HepG2 (cell line): ENCODE data around the gene POLR1C. TPM values are rescaled to one million over a fixed set of nuclear protein-coding genes. Genes with fewer than 3 reads are reported as not detected.

Experiments
- ATAC-seq: fragments of 200-7000 bp; cut with Tn5 transposase; 3 replicates; pipeline ENCODE4 v1.9.1; 2020; ENCODE audit warnings: mild to moderate bottlenecking, moderate library complexity
- BruUV-seq: library from RNA; stranded (reverse); fragments of 400-500 nt; replicated peaks from 2 replicates; lab custom pipeline; 2021; lab: Mats Ljungman, UMichigan
- CTCF ChIA-PET: fragments of 300-600 bp; formaldehyde crosslinking; extraction: SDS; loops from one replicate; lab custom pipeline; 2021; ENCODE audit warnings: low total read pairs, inconsistent platforms, low intra/inter-chr PET ratio; lab: Yijun Ruan, JAX
- POLR2A ChIA-PET: fragments of 350-600 bp; sonication (Branson Sonifier 250); formaldehyde crosslinking; loops from one replicate; lab custom pipeline; 2020; ENCODE audit warnings: antibody characterized with exemption, inconsistent platforms; lab: Yijun Ruan, JAX
- DNase-seq: peaks from one replicate; pipeline ENCODE4 v3.0.0-alpha.2; 2015; ENCODE audit warnings: low spot score
- FAIRE-seq: peaks from 3 replicates; lab custom pipeline; 2011; peaks lifted over from hg19 to GRCh38; lab: Jason Lieb, UNC
- H2AFZ ChIP-seq: one replicate; pipeline ENCODE4 v1.6.1; 2011; ENCODE audit warnings: low read length, inconsistent platforms
- H3K27ac ChIP-seq: fragments of 300-600 bp; 3 replicates; pipeline ENCODE4 v1.8.0; 2011; ENCODE audit warnings: mixed run types, mild to moderate bottlenecking, mixed read lengths, low read length, inconsistent platforms; ENCODE audit not compliant: insufficient read depth; ENCODE audit errors: extremely low read length
- H3K27me3 ChIP-seq, 2 experiments: fragments of 200-600 bp in 1 of 2; 2 replicates in 1 of 2; 3 replicates in 1 of 2; pipeline versions ENCODE4 v1.6.0 to v1.8.0; 2011; ENCODE audit warnings: low read length in 2 of 2, mild to moderate bottlenecking in 2 of 2, moderate library complexity in 2 of 2, inconsistent platforms in 1 of 2; ENCODE audit not compliant: insufficient read depth in 2 of 2, control insufficient read depth in 1 of 2
- H3K36me3 ChIP-seq, 2 experiments: fragments of 200-600 bp in 1 of 2; replicated peaks in 1 of 2; 2 replicates in 1 of 2; 3 replicates in 1 of 2; pipeline versions ENCODE4 v1.5.1 to v1.8.0; 2011; ENCODE audit warnings: low read length in 2 of 2, inconsistent platforms in 1 of 2; ENCODE audit not compliant: insufficient read depth in 2 of 2, control insufficient read depth in 1 of 2
- H3K4me1 ChIP-seq: 2 replicates; pipeline ENCODE4 v1.5.1; 2012; ENCODE audit warnings: low read length, inconsistent platforms; ENCODE audit not compliant: insufficient read depth
- H3K4me2 ChIP-seq: 2 replicates; pipeline ENCODE4 v1.6.0; 2011; ENCODE audit warnings: low read depth, low read length, inconsistent platforms
- H3K4me3 ChIP-seq, 3 experiments: fragments of 200-600 bp in 1 of 3; sonication (generic), shearing (Covaris generic) in 1 of 3; replicated peaks in 1 of 3; 2 replicates each; pipeline ENCODE4 v1.5.1; 2011 to 2016; ENCODE audit warnings: low read length in 3 of 3, inconsistent platforms in 2 of 3, low read depth in 2 of 3, mild to moderate bottlenecking in 2 of 3, control low read depth in 1 of 3, mixed read lengths in 1 of 3; ENCODE audit not compliant: insufficient read depth in 1 of 3
- H3K79me2 ChIP-seq: one replicate; pipeline ENCODE4 v1.6.1; 2011; ENCODE audit warnings: low read length, inconsistent platforms; ENCODE audit not compliant: insufficient read depth
- H3K9ac ChIP-seq: 2 replicates; pipeline ENCODE4 v1.6.0; 2011; ENCODE audit warnings: mild to moderate bottlenecking, low read depth, low read length, inconsistent platforms; ENCODE audit not compliant: insufficient read depth
- H3K9me3 ChIP-seq: 2 replicates; pipeline ENCODE4 v1.5.1; 2012; ENCODE audit warnings: mild to moderate bottlenecking, low read length
- H4K20me1 ChIP-seq: 2 replicates; pipeline ENCODE4 v1.6.0; 2011; ENCODE audit warnings: inconsistent platforms, mild to moderate bottlenecking, low read length, moderate library complexity; ENCODE audit not compliant: insufficient read depth
- ATRX ChIP-seq: sonication (generic); formaldehyde crosslinking; IDR thresholded peaks from 2 replicates; pipeline ENCODE4 v1.4.0; 2020; ENCODE audit warnings: missing genetic modification reagents, borderline replicate concordance
- CHD2 ChIP-seq: IDR thresholded peaks from 2 replicates; pipeline ENCODE4 v1.6.1; 2011; ENCODE audit warnings: low read depth, low read length, improper control_type of control experiment
- HMG20A ChIP-seq: IDR thresholded peaks from 2 replicates; pipeline ENCODE4 v1.6.1; 2016; ENCODE audit warnings: borderline replicate concordance
- JUNB ChIP-seq: sonication (generic); formaldehyde crosslinking; IDR thresholded peaks from 2 replicates; pipeline ENCODE4 v1.8.0; 2022; ENCODE audit warnings: missing genetic modification reagents, mild to moderate bottlenecking, borderline replicate concordance
- PAWR ChIP-seq: sonication (generic); formaldehyde crosslinking; IDR thresholded peaks from 2 replicates; pipeline ENCODE4 v1.4.0; 2020; ENCODE audit warnings: missing genetic modification reagents, mild to moderate bottlenecking, borderline replicate concordance
- POLR2AphosphoS5 ChIP-seq: IDR thresholded peaks from 2 replicates; pipeline ENCODE4 v1.6.1; 2012; ENCODE audit warnings: low read depth, low read length
- RARA ChIP-seq: IDR thresholded peaks from 2 replicates; pipeline ENCODE4 v1.6.1; 2016; ENCODE audit warnings: missing genetic modification reagents, missing compliant biosample characterization
- SIN3B ChIP-seq: fragments of 150-350 bp; IDR thresholded peaks from 2 replicates; pipeline ENCODE4 v1.6.1; 2014; ENCODE audit warnings: low read length
- ZNF605 ChIP-seq: sonication (generic); formaldehyde crosslinking; IDR thresholded peaks from 2 replicates; pipeline ENCODE4 v1.8.0; 2022; ENCODE audit warnings: mild to moderate bottlenecking, missing genetic modification reagents
- ZNF7 ChIP-seq: IDR thresholded peaks from 2 replicates; pipeline ENCODE4 v1.6.1; 2016; ENCODE audit warnings: missing biosample characterization, missing genetic modification reagents
- ZNF792 ChIP-seq: IDR thresholded peaks from 2 replicates; pipeline ENCODE4 v1.6.1; 2016
- whole genome bisulfite sequencing: methylation state at CpG from one replicate; pipeline ENCODE4 v1.1.6; 2017; ENCODE audit warnings: low lambda C conversion rate; 5-methylcytosine and 5-hydroxymethylcytosine counted together
- in situ Hi-C: cut with HindIII; loops from 2 replicates; pipeline ENCODE4 v1.10.0; 2017; ENCODE audit warnings: low pct_unique_long_range_greater_than_20kb; ENCODE audit not compliant: extremely low pct_ligation_motif_present
- intact Hi-C: fragments of 100-400 bp; cut with micrococcal nuclease; formaldehyde crosslinking; loops from one replicate; pipeline ENCODE4 v1.10.0; 2022; ENCODE audit not compliant: unreplicated experiment
- polyA plus RNA-seq, 8 experiments: library from polyadenylated mRNA; depleted of rRNA in 3 of 8; stranded (reverse) in 7 of 8; unstranded in 1 of 8; fragments of >200 nt; fragmentation: Illumina TruSeq in 4 of 8; extraction: Trizol in 4 of 8; gene quantifications; 2 replicates each; pipeline versions ENCODE4 v1.2.1 to v1.2.3, GENCODE V29; 2011 to 2016; ENCODE audit warnings: low read depth in 4 of 8, missing spikeins in 1 of 8, mixed read lengths in 1 of 8; ENCODE audit not compliant: insufficient read depth in 1 of 8
- total RNA-seq, 5 experiments: library from RNA; depleted of rRNA; stranded (reverse); fragments of >200 nt; fragmentation: Illumina TruSeq; extraction: Trizol; gene quantifications; 2 replicates each; pipeline ENCODE4 v1.2.3, GENCODE V29; 2016; ENCODE audit warnings: low read depth in 1 of 5
- TF ChIP-seq, protein P1 (sequence below): sonication (generic); formaldehyde crosslinking; IDR thresholded peaks from 2 replicates; pipeline ENCODE4 v1.8.1; 2023; ENCODE audit warnings: mild to moderate bottlenecking, inconsistent platforms, moderate library complexity, missing genetic modification reagents, borderline replicate concordance
- TF ChIP-seq, protein P2 (sequence below): sonication (generic); formaldehyde crosslinking; conservative IDR thresholded peaks from 2 replicates; pipeline ENCODE4 v1.4.0; 2020; ENCODE audit warnings: missing genetic modification reagents

POLR1C gene
- total and polyA plus RNA-seq, 2 of the 13 experiments (the other 11 are each of a cell fraction or from before 2014, with no cell fraction given): 62.6 to 72.2 TPM

DNA sequence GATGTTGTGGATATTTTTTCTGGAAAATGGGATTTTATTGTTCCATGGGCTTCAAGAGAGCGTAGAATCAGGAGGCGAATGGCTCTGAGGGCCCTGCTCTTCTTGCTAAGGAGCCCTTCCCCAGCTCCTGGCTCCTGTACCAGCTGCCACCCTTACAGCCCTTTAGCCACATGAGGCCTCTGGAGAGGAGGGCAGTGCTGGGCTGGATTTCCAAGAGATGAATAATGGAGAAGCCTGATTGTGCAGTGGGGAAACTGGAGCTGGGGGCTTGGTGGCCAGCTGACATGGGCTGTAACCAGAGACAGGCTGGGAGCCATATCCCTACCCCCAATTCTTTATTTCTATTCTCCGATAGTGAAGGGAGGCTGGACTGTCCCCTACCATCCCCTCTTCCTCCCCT lies 16.0 kb upstream of the POLR1C start:
- Histone ChIP-seq H4K20me1 (no peaks in the 10 kb centered on the region), H2AFZ (no peak overlapping the region), H3K4me2 (no peak overlapping the region), H3K36me3 (peaks cover 50 to 66% of the 10 kb centered on the region in 2 experiments), H3K27me3 (no peaks in the 10 kb centered on the region), H3K9ac (no peak overlapping the region), H3K4me3 (no peak overlapping the region), H3K79me2 (no peaks in the 10 kb centered on the region), H3K4me1 (peaks cover 26% of the 10 kb centered on the region), H3K9me3 (no peaks in the 10 kb centered on the region)
- ChIA-PET POLR2A (interaction anchor here (1.2 kb wide), 1 partner anchor 10 kb away, joined by 3 read pairs; no protein-coding TSS in a partner anchor), CTCF (no interaction called here)
- no peak for FAIRE-seq
- in situ Hi-C loops (no loop called here), intact Hi-C loops (no loop called here)
- no TSS peak for BruUV-seq
- TF ChIP-seq ZNF792 (CRISPR knock-in tag): no peak
- TF ChIP-seq SIN3B: no peak
- no peak for TF ChIP-seq ATRX
- TF ChIP-seq RARA (CRISPR knock-in tag): no peak
- no peak for TF ChIP-seq HMG20A (CRISPR knock-in tag)
- no peak for TF ChIP-seq PAWR (CRISPR knock-in tag)
- TF ChIP-seq, all 625 proteins: peak for 0
- ATAC-seq (no peak), DNase-seq (no peak)
- WGBS: 97% methylated on average over 3 of the region's 3 CpGs
- H3K27ac ChIP-seq: no peak overlapping the region

DNA sequence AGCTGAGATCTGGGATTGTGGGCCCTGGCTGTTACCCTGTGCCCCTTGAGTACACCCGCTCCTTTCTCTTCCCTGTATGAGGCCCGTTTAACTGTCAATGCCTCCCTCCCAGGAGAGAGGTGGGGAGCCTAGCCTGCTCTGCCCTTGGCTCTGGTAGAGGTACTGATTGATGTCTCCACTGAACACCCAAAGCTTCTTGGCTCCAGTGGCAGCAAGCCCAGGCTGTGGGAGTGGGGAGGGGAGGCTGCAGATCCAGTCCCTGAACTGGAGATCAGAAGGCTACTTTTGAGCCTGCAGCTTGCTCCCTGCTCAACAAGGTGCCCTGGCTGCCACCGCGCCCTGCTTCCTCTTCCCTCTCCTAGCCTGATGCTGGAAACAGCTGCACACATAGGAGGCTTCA lies 14.2 kb upstream of the POLR1C start:
- H3K9ac ChIP-seq: no peak overlapping the region
- DNase-seq (no peak), ATAC-seq (no peak), FAIRE-seq (no peak)
- in situ Hi-C loops: no loop called here
- CTCF ChIA-PET: no interaction called here
- H3K9me3 ChIP-seq: no peaks in the 10 kb centered on the region
- no peaks in the 10 kb centered on the region for H4K20me1 ChIP-seq
- H3K79me2 ChIP-seq: no peaks in the 10 kb centered on the region
- H3K4me3 ChIP-seq: no peak overlapping the region
- no peak overlapping the region for H2AFZ ChIP-seq
- H3K27me3 ChIP-seq: no peaks in the 10 kb centered on the region
- intact Hi-C loops: no loop called here
- no peak overlapping the region for H3K4me2 ChIP-seq
- peaks cover 42% of the 10 kb centered on the region for H3K4me1 ChIP-seq
- POLR2A ChIA-PET: no interaction called here
- BruUV-seq: no TSS peak
- peaks cover 47 to 64% of the 10 kb centered on the region in 2 experiments for H3K36me3 ChIP-seq
- 93% methylated on average over 4 of the region's 4 CpGs for WGBS
- no peak overlapping the region for H3K27ac ChIP-seq
- TF ChIP-seq CHD2: no peak
- TF ChIP-seq JUNB (CRISPR knock-in tag): no peak
- no peak for TF ChIP-seq ZNF605 (CRISPR knock-in tag)
- no peak for TF ChIP-seq ZNF7 (CRISPR knock-in tag)
- TF ChIP-seq, protein P1, sequence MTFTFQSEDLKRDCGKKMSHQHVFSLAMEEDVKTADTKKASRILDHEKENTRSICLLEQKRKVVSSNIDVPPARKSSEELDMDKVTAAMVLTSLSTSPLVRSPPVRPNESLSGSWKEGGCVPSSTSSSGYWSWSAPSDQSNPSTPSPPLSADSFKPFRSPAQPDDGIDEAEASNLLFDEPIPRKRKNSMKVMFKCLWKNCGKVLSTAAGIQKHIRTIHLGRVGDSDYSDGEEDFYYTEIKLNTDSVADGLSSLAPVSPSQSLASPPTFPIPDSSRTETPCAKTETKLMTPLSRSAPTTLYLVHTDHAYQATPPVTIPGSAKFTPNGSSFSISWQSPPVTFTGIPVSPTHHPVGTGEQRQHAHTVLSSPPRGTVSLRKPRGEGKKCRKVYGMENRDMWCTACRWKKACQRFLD (CRISPR knock-in tag): no peak
- TF ChIP-seq, protein P2, sequence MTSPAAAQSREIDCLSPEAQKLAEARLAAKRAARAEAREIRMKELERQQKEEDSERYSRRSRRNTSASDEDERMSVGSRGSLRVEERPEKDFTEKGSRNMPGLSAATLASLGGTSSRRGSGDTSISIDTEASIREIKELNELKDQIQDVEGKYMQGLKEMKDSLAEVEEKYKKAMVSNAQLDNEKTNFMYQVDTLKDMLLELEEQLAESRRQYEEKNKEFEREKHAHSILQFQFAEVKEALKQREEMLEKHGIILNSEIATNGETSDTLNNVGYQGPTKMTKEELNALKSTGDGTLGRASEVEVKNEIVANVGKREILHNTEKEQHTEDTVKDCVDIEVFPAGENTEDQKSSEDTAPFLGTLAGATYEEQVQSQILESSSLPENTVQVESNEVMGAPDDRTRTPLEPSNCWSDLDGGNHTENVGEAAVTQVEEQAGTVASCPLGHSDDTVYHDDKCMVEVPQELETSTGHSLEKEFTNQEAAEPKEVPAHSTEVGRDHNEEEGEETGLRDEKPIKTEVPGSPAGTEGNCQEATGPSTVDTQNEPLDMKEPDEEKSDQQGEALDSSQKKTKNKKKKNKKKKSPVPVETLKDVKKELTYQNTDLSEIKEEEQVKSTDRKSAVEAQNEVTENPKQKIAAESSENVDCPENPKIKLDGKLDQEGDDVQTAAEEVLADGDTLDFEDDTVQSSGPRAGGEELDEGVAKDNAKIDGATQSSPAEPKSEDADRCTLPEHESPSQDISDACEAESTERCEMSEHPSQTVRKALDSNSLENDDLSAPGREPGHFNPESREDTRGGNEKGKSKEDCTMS (CRISPR knock-in tag): no peak
- no peak for TF ChIP-seq POLR2AphosphoS5
